ENCODE data around the gene DAAM1. TPM values are rescaled to one million over a fixed set of nuclear protein-coding genes. Genes with fewer than 3 reads are reported as not detected.

Gene DAAM1
- total RNA-seq, 1 experiment from 2014 or later, result 43.8 TPM

- Histone ChIP-seq H2AFZ (ENCODE audit: low read length) (no peak overlapping the region), H3K4me3 (ENCODE audit: low read length) (no peak overlapping the region), H3K4me2 (ENCODE audit: low read depth, low read length, poor library complexity, severe bottlenecking) (no peak overlapping the region), H3K9me2 (replicated peaks; ENCODE audit: insufficient read depth, low read length) (no peaks in the 10 kb centered on the region), H3K36me3 (ENCODE audit: insufficient read depth, low read length) (no peaks in the 10 kb centered on the region), H4K20me1 (ENCODE audit: insufficient read depth, low read depth, low read length) (no peaks in the 10 kb centered on the region), H3K4me1 (ENCODE audit: low read length) (peaks cover 13% of the 10 kb centered on the region), H3K79me2 (ENCODE audit: low read length) (no peaks in the 10 kb centered on the region), H3K27ac (ENCODE audit: low read length) (no peak overlapping the region), H3K27me3 (ENCODE audit: low read length) (no peaks in the 10 kb centered on the region), H3K9me3 (ENCODE audit: low read length) (no peaks in the 10 kb centered on the region), H3K9ac (ENCODE audit: low read length) (no peak overlapping the region)
- DNase-seq, result no peak
These were observed 151.3 kb downstream of the DAAM1 start for GRCh38 chr14:59339524-59340330.

DNA sequence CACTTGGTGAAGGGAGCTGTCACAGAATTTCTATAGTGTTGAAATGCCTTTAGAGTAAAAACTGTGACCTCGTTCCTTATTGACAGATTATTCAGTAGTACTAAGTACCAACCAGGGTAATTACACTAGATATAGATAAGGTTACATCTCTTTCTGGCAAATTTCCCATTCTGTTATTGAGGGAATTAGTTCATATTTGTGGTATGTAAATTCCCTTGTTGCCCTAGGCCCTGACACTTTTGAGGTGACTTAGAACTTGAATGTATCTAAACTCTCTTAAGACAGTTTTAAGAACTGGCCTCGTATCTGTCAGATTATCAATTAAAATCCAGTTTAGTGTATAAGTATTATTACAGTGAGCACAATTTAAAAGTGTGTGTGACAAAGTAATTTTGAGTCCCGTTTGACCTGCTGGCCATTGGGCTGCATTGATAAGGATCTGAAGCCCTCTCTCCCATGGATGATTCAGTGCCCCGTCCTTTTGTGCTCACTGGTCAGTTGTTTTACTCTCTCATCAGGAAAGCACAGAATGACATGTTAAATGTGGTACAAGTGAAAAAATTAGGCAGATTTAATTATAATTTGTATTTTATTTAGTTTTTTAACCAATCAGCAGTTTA, 153.5 kb downstream of the DAAM1 start:
- H3K9ac ChIP-seq (ENCODE audit: low read length), result no peak overlapping the region
- H3K9me3 ChIP-seq (ENCODE audit: low read length), result no peaks in the 10 kb centered on the region
- no peak overlapping the region for H2AFZ ChIP-seq (ENCODE audit: low read length)
- H3K36me3 ChIP-seq (ENCODE audit: insufficient read depth, low read length), result no peaks in the 10 kb centered on the region
- H3K9me2 ChIP-seq (replicated peaks; ENCODE audit: insufficient read depth, low read length), result no peaks in the 10 kb centered on the region
- H3K79me2 ChIP-seq (ENCODE audit: low read length), result no peaks in the 10 kb centered on the region
- H3K4me1 ChIP-seq (ENCODE audit: low read length), result peaks cover 13% of the 10 kb centered on the region
- H3K4me2 ChIP-seq (ENCODE audit: low read depth, low read length, poor library complexity, severe bottlenecking), result no peak overlapping the region
- no peak for DNase-seq
- H4K20me1 ChIP-seq (ENCODE audit: insufficient read depth, low read depth, low read length), result no peaks in the 10 kb centered on the region
- H3K4me3 ChIP-seq (ENCODE audit: low read length), result no peak overlapping the region
- no peaks in the 10 kb centered on the region for H3K27me3 ChIP-seq (ENCODE audit: low read length)
- no peak overlapping the region for H3K27ac ChIP-seq (ENCODE audit: low read length)

DNA sequence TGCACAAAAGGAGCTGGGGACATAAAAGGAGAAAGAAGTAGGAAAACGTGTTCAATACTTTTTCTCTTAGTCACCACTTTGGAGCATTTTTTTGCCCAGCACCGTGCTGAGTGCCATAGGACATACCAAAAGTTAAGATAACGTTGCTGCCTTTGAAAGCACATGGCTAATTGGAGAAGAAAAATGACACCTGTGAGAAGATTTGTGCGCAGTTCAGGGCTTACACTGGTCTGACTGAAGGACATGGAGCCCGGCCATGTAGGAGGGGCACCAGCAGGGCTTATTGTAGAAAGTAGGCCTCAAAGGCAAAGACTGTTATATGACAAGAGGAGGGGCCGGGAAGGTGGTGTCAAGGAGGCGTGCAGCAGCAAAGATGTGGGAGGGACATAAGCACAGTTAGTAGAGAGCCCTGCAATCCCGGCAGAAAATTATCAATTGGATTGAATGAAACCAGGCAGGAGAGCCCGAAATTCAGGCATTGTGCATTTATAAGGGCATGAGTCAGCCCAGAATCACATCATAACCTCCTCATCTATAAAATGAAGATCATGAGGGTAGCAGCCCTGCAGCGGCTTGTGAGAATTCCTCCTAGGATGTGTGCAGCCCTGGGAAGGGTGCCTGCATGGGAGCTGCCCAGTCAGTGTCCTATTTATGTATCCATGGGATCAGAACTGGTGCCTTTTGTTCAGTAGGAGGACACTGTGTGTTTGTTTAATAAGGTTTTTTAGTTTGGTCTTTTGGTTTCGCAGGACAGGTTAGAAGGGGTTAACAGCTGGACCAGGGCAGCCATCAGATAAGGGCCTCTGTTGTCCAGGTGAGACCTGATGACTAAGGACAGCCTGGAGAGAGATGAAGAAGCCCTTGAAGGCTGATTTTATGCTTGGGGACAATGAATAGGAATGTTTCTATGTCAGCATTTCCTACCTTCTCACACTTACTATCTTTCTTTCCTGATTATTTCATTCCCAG, 154.3 kb downstream of the DAAM1 start:
- H2AFZ ChIP-seq (ENCODE audit: low read length), result no peak overlapping the region

DNA sequence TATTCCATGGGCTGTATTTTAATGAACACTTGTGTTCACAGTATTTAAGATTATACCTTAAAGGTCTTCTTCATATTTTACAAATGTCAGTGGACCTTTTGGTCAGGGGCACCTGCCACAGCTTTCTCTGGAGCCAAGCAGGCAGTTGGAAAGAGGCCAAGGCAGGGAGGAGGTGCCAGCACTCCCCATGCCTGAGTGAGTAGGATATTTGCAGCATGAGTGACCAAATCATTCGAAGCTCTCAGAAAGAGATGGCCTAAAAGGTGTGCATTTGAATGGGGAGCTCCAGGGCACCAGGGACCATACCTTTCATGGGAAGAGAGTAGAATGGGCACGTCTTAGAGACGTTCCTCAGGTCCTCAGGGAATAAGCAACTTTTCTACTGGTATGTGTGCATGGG, 155.1 kb downstream of the DAAM1 start:
- DNase-seq, result no peak
- Histone ChIP-seq H3K9ac (ENCODE audit: low read length) (no peak overlapping the region), H3K79me2 (ENCODE audit: low read length) (no peaks in the 10 kb centered on the region), H4K20me1 (ENCODE audit: insufficient read depth, low read depth, low read length) (no peaks in the 10 kb centered on the region), H2AFZ (ENCODE audit: low read length) (no peak overlapping the region), H3K27ac (ENCODE audit: low read length) (no peak overlapping the region), H3K36me3 (ENCODE audit: insufficient read depth, low read length) (no peaks in the 10 kb centered on the region), H3K4me3 (ENCODE audit: low read length) (no peak overlapping the region), H3K4me2 (ENCODE audit: low read depth, low read length, poor library complexity, severe bottlenecking) (no peak overlapping the region), H3K27me3 (ENCODE audit: low read length) (no peaks in the 10 kb centered on the region), H3K9me2 (replicated peaks; ENCODE audit: insufficient read depth, low read length) (no peaks in the 10 kb centered on the region), H3K9me3 (ENCODE audit: low read length) (no peaks in the 10 kb centered on the region), H3K4me1 (ENCODE audit: low read length) (peaks cover 13% of the 10 kb centered on the region)

More for the DNA sequence above, 154.3 kb downstream of the DAAM1 start:
- Histone ChIP-seq H3K4me1 (ENCODE audit: low read length) (peaks cover 13% of the 10 kb centered on the region), H3K9ac (ENCODE audit: low read length) (no peak overlapping the region), H3K36me3 (ENCODE audit: insufficient read depth, low read length) (no peaks in the 10 kb centered on the region), H3K4me3 (ENCODE audit: low read length) (no peak overlapping the region), H3K9me2 (replicated peaks; ENCODE audit: insufficient read depth, low read length) (no peaks in the 10 kb centered on the region), H3K27me3 (ENCODE audit: low read length) (no peaks in the 10 kb centered on the region), H4K20me1 (ENCODE audit: insufficient read depth, low read depth, low read length) (no peaks in the 10 kb centered on the region), H3K9me3 (ENCODE audit: low read length) (no peaks in the 10 kb centered on the region), H3K27ac (ENCODE audit: low read length) (no peak overlapping the region), H3K4me2 (ENCODE audit: low read depth, low read length, poor library complexity, severe bottlenecking) (no peak overlapping the region), H3K79me2 (ENCODE audit: low read length) (no peaks in the 10 kb centered on the region)
- DNase-seq, result no peak

- no peak overlapping the region for H3K9ac ChIP-seq (ENCODE audit: low read length)
- H3K36me3 ChIP-seq (ENCODE audit: insufficient read depth, low read length), result no peaks in the 10 kb centered on the region
- H3K79me2 ChIP-seq (ENCODE audit: low read length), result no peaks in the 10 kb centered on the region
- no peaks in the 10 kb centered on the region for H3K27me3 ChIP-seq (ENCODE audit: low read length)
- no peaks in the 10 kb centered on the region for H3K9me2 ChIP-seq (replicated peaks; ENCODE audit: insufficient read depth, low read length)
- H3K4me1 ChIP-seq (ENCODE audit: low read length), result peaks cover 13% of the 10 kb centered on the region
- DNase-seq, result no peak
- no peak overlapping the region for H3K27ac ChIP-seq (ENCODE audit: low read length)
- no peak overlapping the region for H3K4me3 ChIP-seq (ENCODE audit: low read length)
- no peak overlapping the region for H2AFZ ChIP-seq (ENCODE audit: low read length)
- no peak overlapping the region for H3K4me2 ChIP-seq (ENCODE audit: low read depth, low read length, poor library complexity, severe bottlenecking)
- H3K9me3 ChIP-seq (ENCODE audit: low read length), result no peaks in the 10 kb centered on the region
- no peaks in the 10 kb centered on the region for H4K20me1 ChIP-seq (ENCODE audit: insufficient read depth, low read depth, low read length)
These were observed 155.5 kb downstream of the DAAM1 start for GRCh38 chr14:59344016-59344415.

GRCh38 chr14:59344691-59345455, 156.4 kb downstream of the DAAM1 start:
- Histone ChIP-seq H3K27ac (ENCODE audit: low read length) (no peak overlapping the region), H3K4me3 (ENCODE audit: low read length) (no peak overlapping the region), H4K20me1 (ENCODE audit: insufficient read depth, low read depth, low read length) (no peaks in the 10 kb centered on the region), H3K4me1 (ENCODE audit: low read length) (peaks cover 13% of the 10 kb centered on the region), H3K79me2 (ENCODE audit: low read length) (no peaks in the 10 kb centered on the region), H2AFZ (ENCODE audit: low read length) (no peak overlapping the region), H3K4me2 (ENCODE audit: low read depth, low read length, poor library complexity, severe bottlenecking) (no peak overlapping the region), H3K27me3 (ENCODE audit: low read length) (no peaks in the 10 kb centered on the region), H3K9me2 (replicated peaks; ENCODE audit: insufficient read depth, low read length) (no peaks in the 10 kb centered on the region), H3K36me3 (ENCODE audit: insufficient read depth, low read length) (no peaks in the 10 kb centered on the region), H3K9ac (ENCODE audit: low read length) (no peak overlapping the region), H3K9me3 (ENCODE audit: low read length) (no peaks in the 10 kb centered on the region)
- DNase-seq, result no peak

GRCh38 chr14:59346329-59346728, 157.9 kb downstream of the DAAM1 start:
- H3K4me1 ChIP-seq (ENCODE audit: low read length), result peaks cover 13% of the 10 kb centered on the region
- no peak for DNase-seq
- H3K36me3 ChIP-seq (ENCODE audit: insufficient read depth, low read length), result no peaks in the 10 kb centered on the region
- H4K20me1 ChIP-seq (ENCODE audit: insufficient read depth, low read depth, low read length), result no peaks in the 10 kb centered on the region
- H2AFZ ChIP-seq (ENCODE audit: low read length), result no peak overlapping the region
- H3K27me3 ChIP-seq (ENCODE audit: low read length), result no peaks in the 10 kb centered on the region
- no peaks in the 10 kb centered on the region for H3K9me2 ChIP-seq (replicated peaks; ENCODE audit: insufficient read depth, low read length)
- H3K9me3 ChIP-seq (ENCODE audit: low read length), result no peaks in the 10 kb centered on the region
- no peak overlapping the region for H3K27ac ChIP-seq (ENCODE audit: low read length)
- H3K79me2 ChIP-seq (ENCODE audit: low read length), result no peaks in the 10 kb centered on the region
- no peak overlapping the region for H3K4me3 ChIP-seq (ENCODE audit: low read length)
- H3K9ac ChIP-seq (ENCODE audit: low read length), result no peak overlapping the region
- no peak overlapping the region for H3K4me2 ChIP-seq (ENCODE audit: low read depth, low read length, poor library complexity, severe bottlenecking)
